Endometrial microvascular endothelial cells (primary cell): ENCODE results near the gene LRRC15. TPM values are rescaled to one million over a fixed set of nuclear protein-coding genes. Genes with fewer than 3 reads are reported as not detected.

Source experiments
- in situ Hi-C: cut with HindIII; loops from 2 replicates; pipeline ENCODE4 v1.10.0; 2017; ENCODE audit warnings: low sequenced_read_pairs, low pct_unique_long_range_greater_than_20kb; ENCODE audit errors: inconsistent ontology term
- total RNA-seq: library from RNA; depleted of rRNA; stranded (reverse); fragments of >200 nt; gene quantifications from one replicate; pipeline ENCODE4 v1.2.3, GENCODE V29; 2015; ENCODE audit errors: inconsistent ontology term

LRRC15 gene
- total RNA-seq, 1 donor from 2014 or later = not detected

DNA sequence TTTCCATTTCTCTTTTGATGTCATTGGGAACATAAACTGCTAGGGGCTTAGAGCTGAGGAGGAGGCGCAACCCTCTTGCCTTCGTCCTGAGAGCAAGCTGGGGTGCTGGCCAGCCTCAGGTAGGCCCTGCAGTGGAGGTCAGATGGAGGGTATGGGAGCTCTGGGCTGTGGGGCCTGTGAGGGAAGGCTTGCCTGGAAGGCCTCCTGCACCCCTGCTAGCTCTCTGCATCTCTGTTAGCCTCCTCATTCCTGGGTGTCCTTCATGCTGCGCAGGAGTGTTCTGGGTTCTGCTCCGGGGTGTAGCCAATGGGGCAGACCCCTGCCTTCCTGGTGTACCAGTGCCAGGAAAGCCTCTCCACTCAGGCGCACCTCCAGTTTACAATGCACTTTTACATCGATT lies 17.7 kb upstream of the LRRC15 start:
- in situ Hi-C loops = no loop called here

DNA sequence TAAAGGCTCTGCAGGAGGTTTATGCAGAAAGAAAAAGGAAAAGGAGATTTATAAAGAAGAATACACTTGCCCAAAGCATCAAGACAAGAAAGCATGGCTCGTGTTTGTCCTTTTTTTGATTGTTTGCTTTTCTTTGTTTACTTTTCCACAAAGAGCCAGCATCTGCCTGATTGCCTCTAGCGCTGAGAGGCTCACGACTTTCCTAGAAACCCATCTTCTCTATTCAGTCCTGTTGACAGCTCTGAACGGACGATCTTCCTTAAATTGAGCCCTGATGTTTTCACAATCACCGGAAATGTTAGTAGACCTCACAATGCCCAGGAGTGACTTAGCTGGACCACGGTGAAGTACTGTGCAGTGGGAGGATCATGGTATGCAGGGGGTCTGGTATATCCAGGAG lies 17.1 kb upstream of the LRRC15 start:
- in situ Hi-C loops = no loop called here

DNA sequence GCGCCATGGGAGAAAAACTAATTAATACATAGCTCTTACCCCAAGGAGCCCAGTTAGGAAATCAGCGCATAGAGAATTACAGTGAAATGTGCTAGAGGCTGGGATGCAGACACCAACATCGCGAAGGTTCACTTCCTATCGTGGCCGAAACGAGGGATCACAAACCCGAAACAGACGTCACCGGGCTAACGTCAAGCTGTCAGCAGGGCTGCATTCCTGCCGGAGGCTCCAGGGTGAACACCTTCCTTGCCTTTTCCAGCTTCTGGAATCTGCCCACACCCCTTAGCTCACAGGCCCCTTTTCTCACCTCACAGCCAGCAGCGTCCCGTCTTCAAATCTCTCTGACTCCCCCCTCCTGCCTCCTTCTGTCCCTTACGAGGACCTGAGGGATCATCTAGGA lies 16.5 kb upstream of the LRRC15 start:
- in situ Hi-C loops = no loop called here

DNA sequence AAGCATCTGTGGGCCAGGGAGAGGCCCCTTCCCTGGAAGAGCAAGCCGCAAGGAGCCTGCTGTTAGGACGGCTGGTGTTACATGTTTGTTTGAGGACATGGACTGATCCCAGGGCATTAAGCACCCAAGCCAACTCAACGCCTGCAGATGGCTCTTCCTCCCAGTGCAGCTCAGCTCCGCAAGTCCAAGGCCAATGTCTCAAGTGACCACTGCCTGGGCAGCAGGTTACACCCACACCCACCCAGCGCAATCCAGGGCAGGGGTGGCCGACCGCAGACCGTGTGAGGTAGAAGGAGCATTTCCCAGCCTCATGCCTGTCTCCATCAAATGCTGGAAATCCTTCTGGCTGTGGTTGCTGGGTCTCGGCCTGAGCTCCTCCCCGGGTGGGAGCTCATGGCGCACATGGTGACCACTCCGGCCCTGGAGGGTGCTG lies 15.0 kb upstream of the LRRC15 start:
- in situ Hi-C loops = no loop called here

DNA sequence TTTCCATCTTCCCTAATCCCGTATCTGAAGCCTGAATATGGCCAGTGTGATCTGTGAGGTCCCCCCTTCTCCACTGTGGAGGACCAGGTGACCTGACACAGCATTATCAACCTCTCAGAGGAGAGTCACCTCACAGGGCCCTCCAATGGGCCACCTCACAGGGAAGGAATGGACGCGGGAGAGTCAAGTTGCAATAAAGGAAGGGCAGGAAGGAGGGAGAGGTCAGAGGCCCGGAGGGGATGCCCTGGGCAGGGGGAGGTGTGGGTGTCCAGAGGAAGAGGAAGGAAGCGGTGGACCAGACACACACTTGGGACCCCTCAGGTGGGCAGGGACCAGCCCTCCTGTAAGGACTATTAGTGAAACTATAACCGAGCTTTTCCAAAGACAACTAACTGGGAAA lies 14.6 kb upstream of the LRRC15 start:
- in situ Hi-C loops = no loop called here

DNA sequence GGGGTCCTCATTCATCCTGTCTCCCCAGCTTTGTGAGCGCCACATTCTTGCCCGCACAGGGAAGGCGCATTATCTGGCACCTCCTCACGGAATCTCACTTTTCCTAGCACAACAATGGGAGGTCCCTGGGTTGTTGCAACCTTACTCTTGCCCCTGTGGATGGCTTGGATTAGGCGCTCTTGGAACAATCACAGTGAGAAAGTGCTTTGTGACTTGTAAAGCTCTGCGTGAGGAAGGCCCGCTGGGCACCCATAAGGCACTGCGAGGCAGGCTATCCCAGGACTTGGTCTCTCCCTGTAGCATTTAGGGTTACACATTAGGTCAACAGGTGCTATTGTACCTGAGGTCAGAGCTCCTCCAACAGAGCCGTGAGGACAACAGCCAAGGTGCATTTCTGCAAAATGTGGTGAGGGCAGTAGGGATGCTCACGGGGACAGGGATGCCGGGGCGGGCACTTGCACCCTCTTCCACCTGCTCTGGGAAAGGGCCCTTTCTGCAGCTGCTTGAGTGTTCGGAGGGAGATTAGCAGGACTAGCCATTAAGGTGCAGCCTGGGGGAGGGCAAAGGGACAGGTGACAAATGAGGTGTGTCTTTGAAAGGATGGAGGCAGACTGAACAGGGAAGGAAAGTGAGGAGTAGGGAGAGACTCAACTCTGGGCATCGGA lies 13.9 kb upstream of the LRRC15 start:
- in situ Hi-C loops = no loop called here

DNA sequence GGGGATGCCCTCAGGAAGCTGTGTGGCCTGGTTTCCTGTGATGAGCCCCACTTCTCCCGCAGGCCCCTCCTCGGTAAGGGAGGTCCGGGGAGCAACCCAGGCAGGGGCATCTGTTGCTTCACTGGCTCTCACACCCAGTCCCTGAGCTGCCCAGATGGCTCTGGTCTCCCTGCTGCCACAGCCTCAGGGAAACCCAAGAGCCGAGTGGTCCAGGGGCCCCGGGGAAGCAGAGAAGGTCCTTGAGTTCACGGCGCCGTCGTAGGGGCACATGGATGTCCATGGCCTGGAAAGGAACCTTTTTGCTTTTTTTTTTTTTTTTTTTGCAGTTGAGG lies 13.3 kb upstream of the LRRC15 start:
- in situ Hi-C loops = no loop called here

DNA sequence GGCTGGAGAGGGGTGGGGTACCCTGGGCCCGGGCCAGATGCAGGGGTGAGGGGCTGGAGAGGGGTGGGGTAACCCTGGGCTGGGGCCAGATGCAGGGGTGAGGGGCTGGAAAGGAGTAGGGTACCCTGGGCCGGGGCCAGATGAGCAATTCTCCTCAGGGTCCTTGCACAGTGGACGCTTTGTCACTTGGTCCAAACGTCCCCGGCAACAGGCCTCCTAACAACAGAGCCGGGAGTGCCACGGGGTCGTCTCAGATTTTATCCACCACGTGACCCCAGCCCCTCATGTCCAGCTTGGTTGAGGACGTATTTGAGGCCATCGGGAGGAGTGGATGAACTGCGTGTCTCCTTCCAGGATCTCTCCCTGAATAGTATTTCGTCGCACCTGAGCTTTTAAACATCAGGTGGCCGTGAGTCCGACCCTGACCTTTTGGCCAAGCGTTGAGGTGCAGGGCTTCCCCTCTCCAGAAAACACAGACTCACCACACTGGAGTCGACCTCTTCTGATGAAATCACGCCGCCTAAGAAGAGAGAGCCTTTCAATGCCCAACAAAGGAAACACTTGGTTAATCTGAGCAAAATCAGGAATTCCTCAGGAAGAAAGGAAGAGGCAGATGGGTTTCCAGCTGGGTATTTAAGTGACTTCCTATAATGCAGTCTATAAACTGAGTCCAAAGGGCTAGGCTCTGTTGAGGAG lies 12.8 kb upstream of the LRRC15 start:
- in situ Hi-C loops = no loop called here

DNA sequence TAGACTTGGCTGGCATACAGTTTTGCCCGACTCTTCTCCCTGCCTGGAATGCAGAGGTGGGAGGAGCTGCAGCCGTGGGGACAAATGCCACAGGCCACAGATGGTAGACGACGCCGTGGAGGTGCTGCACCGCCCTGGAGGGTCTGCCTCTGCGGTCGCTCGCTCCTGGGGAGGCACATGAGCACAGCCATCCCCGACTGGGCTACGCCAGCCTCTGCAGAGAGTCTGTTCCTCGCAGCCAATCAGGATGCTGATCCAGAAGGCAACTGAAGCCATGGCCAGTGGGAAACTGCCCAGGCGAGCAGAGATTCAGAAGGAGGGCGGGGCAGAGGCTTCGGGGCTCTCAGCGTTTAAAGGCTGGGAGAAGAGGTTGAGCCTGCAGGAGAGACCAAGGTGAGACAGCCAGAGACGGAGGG lies 11.9 kb upstream of the LRRC15 start:
- in situ Hi-C loops = no loop called here

DNA sequence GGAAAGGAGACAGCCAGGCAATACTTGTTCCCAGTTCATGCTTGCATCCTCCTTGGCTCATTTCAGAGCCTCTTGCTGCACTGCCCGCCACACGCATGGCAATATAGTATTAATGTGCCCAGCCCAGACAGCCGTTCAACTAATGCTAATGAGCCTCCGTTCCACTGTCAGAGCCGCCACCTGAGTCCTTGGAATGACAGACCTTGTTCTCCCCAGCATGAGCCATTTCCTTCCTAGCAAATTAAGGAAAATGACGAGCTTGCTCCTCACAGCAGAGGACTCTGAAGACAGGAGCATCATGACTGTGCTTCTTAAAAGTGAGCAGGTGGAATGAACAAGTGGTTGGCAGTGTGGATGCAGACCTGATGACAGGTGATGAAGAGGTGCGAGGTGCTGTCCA lies 10.8 kb upstream of the LRRC15 start:
- in situ Hi-C loops = no loop called here

DNA sequence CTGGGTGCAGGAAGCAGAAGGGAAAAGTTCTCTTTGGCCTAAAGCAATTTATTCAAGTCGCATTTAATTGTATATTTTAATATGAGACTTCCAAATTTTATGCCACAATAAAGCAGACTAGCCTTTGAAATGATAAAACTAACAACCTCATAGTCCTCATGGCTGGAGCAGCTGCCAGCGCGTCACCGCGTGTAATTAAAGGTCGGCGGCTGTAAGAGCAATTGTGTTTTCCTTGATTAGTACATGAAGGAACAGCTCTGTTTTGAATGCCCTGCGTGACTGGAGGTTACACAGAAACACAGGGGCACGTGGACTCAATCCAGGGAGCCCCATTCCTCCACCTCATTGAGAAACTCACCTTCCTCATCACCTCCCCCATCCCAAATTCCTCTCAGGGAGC lies 10.1 kb upstream of the LRRC15 start:
- in situ Hi-C loops = no loop called here

DNA sequence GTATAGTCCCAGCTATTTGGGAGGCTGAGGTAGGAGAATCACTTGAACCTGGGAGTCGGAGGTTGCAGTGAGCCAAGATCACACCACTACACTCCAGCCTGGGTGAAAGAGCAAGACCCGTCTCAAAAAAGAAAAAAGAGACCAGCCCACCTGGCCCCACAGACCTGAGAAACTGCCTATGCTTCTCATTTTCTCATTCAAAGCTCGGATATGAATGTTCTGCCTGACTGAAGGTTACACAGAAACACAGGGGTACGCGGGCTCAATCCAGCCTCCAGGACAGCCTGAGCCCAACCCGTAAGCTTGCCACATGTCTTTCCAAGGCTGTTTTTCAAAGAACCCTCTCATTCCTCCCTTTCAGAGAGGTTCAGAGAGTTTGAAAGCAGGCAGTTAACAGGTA lies 9.7 kb upstream of the LRRC15 start:
- in situ Hi-C loops = no loop called here

DNA sequence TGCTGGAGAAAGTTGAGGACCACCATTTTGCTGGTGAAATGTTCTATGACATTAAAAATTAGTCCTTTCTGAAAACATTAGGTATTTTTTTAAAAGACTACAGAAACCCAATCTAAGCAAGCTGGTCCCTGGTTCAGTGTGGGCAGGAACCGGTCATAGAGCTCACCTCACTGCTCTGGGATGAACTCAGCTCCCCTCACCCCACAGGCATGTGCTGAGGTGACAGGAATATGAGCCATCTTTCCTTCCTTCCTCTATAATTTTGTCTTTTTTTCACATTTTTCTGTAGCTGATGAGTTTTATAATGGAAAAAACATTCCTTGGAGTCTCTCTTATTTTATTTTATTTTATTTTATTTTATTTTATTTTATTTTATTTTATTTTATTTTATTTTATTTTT lies 8.2 kb upstream of the LRRC15 start:
- in situ Hi-C loops = no loop called here

DNA sequence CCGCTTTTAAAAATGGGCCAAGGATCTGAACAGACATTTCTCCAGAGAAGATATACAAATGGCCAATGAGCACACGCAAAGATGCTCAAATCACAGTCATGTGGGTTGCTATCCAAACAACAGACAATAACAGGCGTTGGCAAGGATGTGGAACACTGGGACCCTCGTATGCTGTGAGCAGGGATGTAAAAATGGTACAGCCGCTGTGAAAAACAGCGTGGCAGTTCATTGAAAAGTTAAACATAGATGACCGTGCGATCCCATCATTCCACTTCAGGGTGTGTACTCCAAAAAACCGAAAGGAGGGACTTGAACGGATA lies 6.7 kb upstream of the LRRC15 start:
- in situ Hi-C loops = no loop called here

DNA sequence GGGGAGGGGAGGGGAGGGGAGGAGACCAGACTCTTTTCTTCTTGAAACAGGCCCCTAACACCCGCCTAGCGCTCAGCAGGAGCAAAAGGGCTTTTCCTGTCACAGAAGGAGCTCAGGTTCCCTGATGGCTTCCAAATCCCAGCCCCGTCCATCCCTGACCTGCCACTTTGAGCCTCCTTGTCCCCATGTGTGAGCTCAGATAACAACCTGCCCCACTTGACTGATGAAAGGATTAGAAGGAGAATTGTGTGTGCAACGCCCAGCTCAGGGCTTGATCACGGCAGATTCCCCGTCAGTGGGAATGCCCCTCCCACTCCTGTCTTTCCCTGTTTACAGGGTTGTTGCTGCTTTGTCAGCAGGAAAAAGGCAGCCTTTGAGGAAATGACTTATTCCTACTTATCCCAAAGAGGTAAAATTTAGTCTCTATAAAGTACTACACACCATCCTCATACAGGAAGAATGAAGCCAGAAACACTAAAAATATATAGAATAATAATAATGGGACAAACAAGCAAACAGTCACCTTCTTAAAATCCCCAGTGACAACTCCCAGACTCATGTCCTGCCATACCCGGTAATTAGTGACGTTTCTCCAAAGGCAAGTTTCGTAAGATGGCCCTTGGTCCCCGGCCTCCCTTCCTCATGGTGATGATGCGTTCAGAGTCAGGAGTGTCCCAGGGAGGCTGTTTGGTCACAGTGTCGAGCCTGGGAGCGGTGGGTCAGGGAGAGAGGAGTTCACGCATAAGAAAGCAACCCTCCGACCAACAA lies 6.1 kb upstream of the LRRC15 start:
- in situ Hi-C loops = no loop called here

DNA sequence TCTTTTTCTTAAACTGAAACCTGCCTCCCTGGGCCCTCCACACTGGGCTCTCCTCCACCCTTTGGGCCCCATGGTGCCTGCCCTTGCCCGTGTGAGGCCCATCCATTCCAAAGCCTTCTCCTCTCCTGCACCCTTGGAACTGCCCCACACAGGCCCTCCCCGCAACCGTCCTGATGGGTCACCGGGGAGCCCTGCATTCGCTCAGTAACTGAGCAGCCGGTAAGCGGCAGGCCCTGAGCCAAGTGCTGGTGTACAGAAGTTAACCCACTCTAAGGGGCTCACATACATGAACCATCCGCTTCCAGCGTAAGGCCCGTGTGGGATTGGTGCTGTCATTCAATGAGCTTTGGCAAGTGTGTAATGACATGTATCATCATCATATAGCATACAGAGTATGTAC lies 5.4 kb upstream of the LRRC15 start:
- in situ Hi-C loops = no loop called here

DNA sequence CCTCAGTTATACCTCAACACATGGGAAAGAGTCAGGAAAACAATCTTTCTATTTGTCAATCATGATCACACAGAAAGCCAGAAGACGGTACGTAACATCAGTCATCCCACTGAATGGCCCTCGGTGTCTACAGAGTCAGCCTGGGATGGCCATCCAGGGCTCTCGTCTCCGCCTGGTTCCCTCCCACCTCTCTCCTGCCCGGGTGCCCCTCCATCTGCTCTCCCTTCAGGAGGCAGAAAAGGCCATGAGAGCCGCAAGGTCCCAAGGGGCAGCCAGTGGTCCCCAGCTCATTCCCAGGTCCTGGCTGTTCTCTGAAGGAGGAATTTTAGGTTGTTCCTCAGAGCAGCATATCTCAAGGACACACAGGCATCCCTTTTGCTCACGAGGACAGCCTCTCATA lies 4.4 kb upstream of the LRRC15 start:
- in situ Hi-C loops = no loop called here

DNA sequence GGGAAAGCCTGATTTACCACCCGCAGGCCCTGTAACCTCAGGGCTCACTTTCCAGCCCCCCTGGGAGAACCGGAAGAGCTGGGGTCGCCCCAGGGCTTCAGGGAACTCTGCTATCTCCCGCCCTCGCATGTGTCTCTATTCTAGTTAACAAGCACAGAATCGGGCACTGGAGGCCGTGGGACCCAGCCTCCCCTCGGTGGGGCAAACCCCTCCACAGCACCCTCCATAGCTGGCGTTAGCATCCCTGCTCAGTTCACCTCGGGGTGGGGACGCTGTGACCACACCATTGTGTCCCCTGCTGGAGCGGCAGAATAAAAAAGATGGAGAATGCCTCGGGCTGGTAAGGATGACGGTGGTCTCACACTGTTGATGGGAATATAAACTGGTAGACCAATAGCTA lies 3.5 kb upstream of the LRRC15 start:
- in situ Hi-C loops = no loop called here

DNA sequence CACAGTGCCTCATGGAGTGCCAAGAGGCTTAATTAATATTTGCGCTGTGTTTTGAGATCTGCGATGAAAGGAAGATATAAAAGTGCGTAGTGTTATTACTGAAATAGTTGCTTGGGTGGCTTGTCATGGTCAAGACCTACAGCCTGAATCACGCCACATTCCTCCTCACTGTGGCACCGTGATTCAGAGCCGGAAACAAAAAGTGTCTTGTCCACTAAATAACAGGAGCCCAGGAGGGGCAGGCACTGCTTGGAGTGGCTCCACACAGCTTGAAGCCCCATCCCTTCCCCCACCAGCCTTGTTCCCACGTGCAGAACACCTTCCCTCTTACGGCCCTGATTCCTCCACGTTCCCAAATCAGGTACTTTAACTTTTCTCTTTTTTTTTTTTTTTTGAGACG lies 1.2 kb upstream of the LRRC15 start:
- in situ Hi-C loops = no loop called here

DNA sequence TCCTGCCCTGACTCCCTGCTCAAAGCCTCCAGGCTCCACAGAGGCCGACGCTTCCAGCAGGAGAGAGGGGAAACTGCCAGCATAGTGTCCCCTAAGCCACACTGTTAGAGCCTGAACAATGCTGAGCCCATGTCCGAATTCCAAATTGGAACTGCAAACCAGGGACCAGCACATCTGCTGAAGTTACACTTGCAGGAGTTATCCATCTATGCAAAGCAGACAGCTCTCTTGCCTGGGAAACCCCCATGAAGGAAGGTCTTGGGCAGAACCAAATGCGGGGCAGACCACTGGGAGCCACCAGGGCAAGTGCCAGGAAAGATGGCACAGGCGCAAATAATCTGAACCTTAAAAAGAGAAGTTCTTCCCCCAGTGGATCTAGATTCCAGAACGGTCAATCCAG lies 625 bp downstream of the LRRC15 start:
- in situ Hi-C loops = no loop called here
